AG04449 (cell line): ENCODE data around the gene RSPH1.
"Not testable (repeated sequence)": the region's sequence is repeated elsewhere in the genome, so short reads cannot be mapped to it uniquely, and the experiment has no call there.

Experiments
- CTCF ChIA-PET: fragments of 350-600 bp; formaldehyde crosslinking; extraction: SDS; loops from one replicate; lab custom pipeline; 2021; ENCODE audit warnings: antibody characterized with exemption; lab: Yijun Ruan, JAX
- POLR2A ChIA-PET: fragments of 400-600, 350-600 bp; formaldehyde crosslinking; extraction: SDS; loops from one replicate; lab custom pipeline; 2020; ENCODE audit warnings: antibody characterized with exemption, inconsistent platforms; lab: Yijun Ruan, JAX
- DNase-seq: peaks from one replicate; pipeline ENCODE4 v3.0.0-alpha.2; 2010; ENCODE audit warnings: low read depth, low spot score
- H3K4me3 ChIP-seq: 2 replicates; pipeline ENCODE4 v1.5.1; 2011; ENCODE audit warnings: low read depth, mild to moderate bottlenecking, control low read depth, low read length
- CTCF ChIP-seq: IDR thresholded peaks from one replicate; pipeline ENCODE4 v1.5.1; 2011; ENCODE audit warnings: mild to moderate bottlenecking, moderate library complexity, low read length, control low read depth, inconsistent platforms; ENCODE audit not compliant: insufficient read depth; ENCODE audit errors: missing control alignments

RSPH1 gene

GRCh38 chr21:42474043-42474831 is 21.8 kb downstream of the RSPH1 start:
- no peak overlapping the region for H3K4me3 ChIP-seq
- ChIA-PET CTCF (no interaction called here), POLR2A (interaction anchor here (0.7 kb wide), 1 partner anchor 316 kb away, joined by 3 read pairs; no protein-coding TSS in a partner anchor)
- DNase-seq: no peak
- no peak for TF ChIP-seq CTCF

GRCh38 chr21:42473498-42474042 is 22.5 kb downstream of the RSPH1 start:
- no peak for DNase-seq
- CTCF ChIA-PET: no interaction called here

GRCh38 chr21:42472521-42472920 is 23.5 kb downstream of the RSPH1 start:
- TF ChIP-seq CTCF: no peak

More at GRCh38 chr21:42473498-42474042, 22.5 kb downstream of the RSPH1 start:
- H3K4me3 ChIP-seq: no peak overlapping the region
- TF ChIP-seq CTCF: no peak
- POLR2A ChIA-PET: interaction anchor here (0.7 kb wide), 1 partner anchor 315 kb away, joined by 3 read pairs; no protein-coding TSS in a partner anchor

GRCh38 chr21:42471716-42472330 is 24.2 kb downstream of the RSPH1 start:
- ChIA-PET POLR2A (no interaction called here), CTCF (no interaction called here)
- TF ChIP-seq CTCF: no peak
- DNase-seq: no peak
- H3K4me3 ChIP-seq: no peak overlapping the region

More at GRCh38 chr21:42472521-42472920, 23.5 kb downstream of the RSPH1 start:
- DNase-seq: no peak
- no peak overlapping the region for H3K4me3 ChIP-seq
- CTCF ChIA-PET: no interaction called here
- POLR2A ChIA-PET: no interaction called here

GRCh38 chr21:42471206-42471605 is 24.8 kb downstream of the RSPH1 start:
- no peak for DNase-seq
- no peak for TF ChIP-seq CTCF
- no peak overlapping the region for H3K4me3 ChIP-seq
- CTCF ChIA-PET: no interaction called here
- POLR2A ChIA-PET: no interaction called here

GRCh38 chr21:42469726-42470125 is 26.3 kb downstream of the RSPH1 start:
- DNase-seq, POLR2A ChIA-PET, H3K4me3 ChIP-seq, CTCF ChIA-PET: not testable (repeated sequence)
